DND-41 (cell line): ENCODE data around the gene DCAF5.

Experiments
- EZH2 ChIP-seq: IDR thresholded peaks from 3 replicates; pipeline ENCODE4 v1.6.1; 2012; ENCODE audit warnings: borderline replicate concordance, low read depth, mild to moderate bottlenecking, moderate library complexity, low read length, inconsistent platforms; ENCODE audit not compliant: severe bottlenecking
- TF ChIP-seq, protein P1 (sequence below): IDR thresholded peaks from 2 replicates; pipeline ENCODE4 v1.5.1; 2012; ENCODE audit warnings: borderline replicate concordance, low read length, moderate library complexity, mild to moderate bottlenecking; ENCODE audit not compliant: poor library complexity, severe bottlenecking; ENCODE audit errors: extremely low read depth

DNA sequence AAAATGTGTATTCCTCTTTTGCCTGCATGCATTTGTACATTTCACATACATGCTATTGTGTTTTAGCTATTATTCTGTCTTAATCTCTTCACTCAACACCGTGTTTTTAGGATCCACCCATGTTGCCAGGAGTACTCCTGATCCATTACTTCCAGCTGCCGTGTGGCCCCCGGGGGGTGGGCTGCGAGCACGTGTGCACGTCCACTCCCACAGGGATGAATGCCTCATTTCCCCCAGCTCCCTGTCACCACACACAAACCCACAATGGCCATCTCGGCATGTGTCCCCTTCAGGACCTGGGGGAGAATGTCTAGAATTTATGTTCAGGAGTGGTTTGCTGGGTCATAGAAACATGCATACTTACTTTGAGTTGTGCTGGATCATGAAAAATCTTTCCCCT is 111.1 kb downstream of the DCAF5 start:
- TF ChIP-seq, protein P1, sequence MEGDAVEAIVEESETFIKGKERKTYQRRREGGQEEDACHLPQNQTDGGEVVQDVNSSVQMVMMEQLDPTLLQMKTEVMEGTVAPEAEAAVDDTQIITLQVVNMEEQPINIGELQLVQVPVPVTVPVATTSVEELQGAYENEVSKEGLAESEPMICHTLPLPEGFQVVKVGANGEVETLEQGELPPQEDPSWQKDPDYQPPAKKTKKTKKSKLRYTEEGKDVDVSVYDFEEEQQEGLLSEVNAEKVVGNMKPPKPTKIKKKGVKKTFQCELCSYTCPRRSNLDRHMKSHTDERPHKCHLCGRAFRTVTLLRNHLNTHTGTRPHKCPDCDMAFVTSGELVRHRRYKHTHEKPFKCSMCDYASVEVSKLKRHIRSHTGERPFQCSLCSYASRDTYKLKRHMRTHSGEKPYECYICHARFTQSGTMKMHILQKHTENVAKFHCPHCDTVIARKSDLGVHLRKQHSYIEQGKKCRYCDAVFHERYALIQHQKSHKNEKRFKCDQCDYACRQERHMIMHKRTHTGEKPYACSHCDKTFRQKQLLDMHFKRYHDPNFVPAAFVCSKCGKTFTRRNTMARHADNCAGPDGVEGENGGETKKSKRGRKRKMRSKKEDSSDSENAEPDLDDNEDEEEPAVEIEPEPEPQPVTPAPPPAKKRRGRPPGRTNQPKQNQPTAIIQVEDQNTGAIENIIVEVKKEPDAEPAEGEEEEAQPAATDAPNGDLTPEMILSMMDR, result no peak
- TF ChIP-seq EZH2, result no peak
